Measurements from ENCODE around the gene TM2D3. TPM values are rescaled to one million over a fixed set of nuclear protein-coding genes. Genes with fewer than 3 reads are reported as not detected.
"Not testable (repeated sequence)": the region's sequence is repeated elsewhere in the genome, so short reads cannot be mapped to it uniquely, and the experiment has no call there.

Gene TM2D3
- total RNA-seq, 2 experiments from 2014 or later, result 43.2 to 51.6 TPM

- peaks cover 22% of the 10 kb centered on the region for H3K36me3 Mint-ChIP-seq
- CTCF ChIA-PET, result interaction anchor here (1.0 to 1.5 kb wide), 2 partner anchors 10 to 386 kb away, joined by 3 read pairs; no protein-coding TSS in a partner anchor
- H3K4me1 Mint-ChIP-seq, result peaks cover 20% of the 10 kb centered on the region
- H3K4me3 Mint-ChIP-seq, result no peak overlapping the region
- no peaks in the 10 kb centered on the region for H3K9me3 Mint-ChIP-seq (ENCODE audit: low read depth)
- DNase-seq (no peak), ATAC-seq (peak; percentile 47)
- no peaks in the 10 kb centered on the region for H3K27me3 Mint-ChIP-seq
- H3K27ac Mint-ChIP-seq, result no peak overlapping the region
These were observed 22.8 kb upstream of the TM2D3 start for GRCh38 chr15:101675015-101675414.

DNA sequence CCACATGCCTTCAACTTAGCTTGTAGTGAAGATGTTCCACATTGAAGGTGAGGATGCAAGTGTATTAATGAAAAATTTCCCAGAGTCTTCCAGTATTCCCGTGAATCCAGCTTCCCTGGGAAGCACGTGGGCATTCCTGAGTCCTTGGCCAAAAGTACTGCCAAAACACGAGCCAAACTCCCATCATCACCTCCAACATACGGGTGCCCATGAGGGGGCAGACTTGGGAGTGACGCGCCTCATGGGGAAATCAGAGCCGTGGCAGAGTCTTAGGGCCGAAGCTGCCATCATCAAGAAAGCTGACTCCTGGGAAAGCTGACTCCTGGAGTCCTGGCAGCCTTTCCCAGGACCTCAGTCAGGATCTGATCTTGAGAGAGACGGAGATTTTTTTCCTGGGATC lies 20.1 kb upstream of the TM2D3 start:
- ATAC-seq (no peak), DNase-seq (no peak)
- peaks cover 20% of the 10 kb centered on the region for H3K4me1 Mint-ChIP-seq
- H3K36me3 Mint-ChIP-seq, result peaks cover 23% of the 10 kb centered on the region
- CTCF ChIA-PET, result no interaction called here
- H3K4me3 Mint-ChIP-seq, result no peak overlapping the region
- no peaks in the 10 kb centered on the region for H3K9me3 Mint-ChIP-seq (ENCODE audit: low read depth)
- H3K27me3 Mint-ChIP-seq, result no peaks in the 10 kb centered on the region
- no peak overlapping the region for H3K27ac Mint-ChIP-seq

- DNase-seq (no peak), ATAC-seq (no peak)
- peaks cover 24% of the 10 kb centered on the region for H3K36me3 Mint-ChIP-seq
- no peaks in the 10 kb centered on the region for H3K27me3 Mint-ChIP-seq
- H3K27ac Mint-ChIP-seq, result no peak overlapping the region
- peaks cover 6% of the 10 kb centered on the region for H3K4me1 Mint-ChIP-seq
- no peak overlapping the region for H3K4me3 Mint-ChIP-seq
- H3K9me3 Mint-ChIP-seq (ENCODE audit: low read depth), result peaks cover 3% of the 10 kb centered on the region
- CTCF ChIA-PET, result no interaction called here
These were observed 17.6 kb upstream of the TM2D3 start for GRCh38 chr15:101669744-101670143.

DNA sequence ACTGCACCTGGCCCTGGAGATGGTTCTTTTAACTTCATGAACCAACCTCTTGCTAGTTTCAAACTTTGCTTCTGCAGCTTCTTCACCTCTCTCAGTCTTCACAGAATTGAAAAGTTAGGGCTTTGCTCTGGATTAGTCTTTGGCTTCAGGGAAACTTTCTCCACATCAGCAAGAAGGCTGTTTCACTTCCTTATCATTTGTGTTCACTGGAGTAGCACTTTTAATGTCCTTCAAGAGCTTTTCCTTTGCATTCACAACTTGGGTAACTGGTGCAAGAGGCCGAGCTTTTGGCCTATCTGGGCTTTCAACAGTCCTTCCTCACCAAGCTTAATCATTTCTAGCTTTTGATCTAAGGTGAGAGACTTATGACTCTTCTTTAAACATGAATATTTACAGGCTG lies 15.7 kb upstream of the TM2D3 start:
- Mint-ChIP-seq H3K4me1 (no peaks in the 10 kb centered on the region), H3K4me3 (no peak overlapping the region), H3K9me3 (ENCODE audit: low read depth) (peaks cover 3% of the 10 kb centered on the region), H3K27me3 (no peaks in the 10 kb centered on the region), H3K27ac (no peak overlapping the region), H3K36me3 (peaks cover 16% of the 10 kb centered on the region)
- CTCF ChIA-PET, result interaction anchor here (1.3 kb wide), 1 partner anchor 11 kb away, joined by 3 read pairs; no protein-coding TSS in a partner anchor
- ATAC-seq (no peak), DNase-seq (no peak)

- Mint-ChIP-seq H3K4me3 (no peak overlapping the region), H3K27ac (no peak overlapping the region), H3K36me3 (peaks cover 11% of the 10 kb centered on the region), H3K9me3 (ENCODE audit: low read depth) (peaks cover 3% of the 10 kb centered on the region), H3K4me1 (no peaks in the 10 kb centered on the region), H3K27me3 (no peaks in the 10 kb centered on the region)
- no peak for DNase-seq
- CTCF ChIA-PET, result interaction anchor here (1.7 kb wide), 1 partner anchor 388 kb away, joined by 3 read pairs; no protein-coding TSS in a partner anchor
- no peak for ATAC-seq
These were observed 12.2 kb upstream of the TM2D3 start for GRCh38 chr15:101664303-101664913.

DNA sequence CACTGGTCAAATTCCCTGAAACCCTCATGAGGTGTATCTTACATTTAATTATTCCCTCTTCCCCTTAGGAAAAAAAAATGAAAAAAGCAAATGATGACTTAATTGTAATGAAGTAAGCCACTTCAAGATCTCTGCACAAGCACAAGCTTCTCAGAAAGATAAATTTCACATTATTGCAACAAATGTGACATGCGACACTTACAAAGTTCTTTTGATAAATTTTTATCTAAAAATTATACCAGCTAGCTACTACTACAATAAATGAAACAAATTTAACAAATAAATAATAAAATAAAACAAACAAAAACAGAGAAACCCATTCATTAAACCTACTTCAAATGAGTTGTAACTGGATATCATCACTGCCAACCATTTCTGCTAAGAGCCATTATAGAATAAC lies 10.0 kb upstream of the TM2D3 start:
- Mint-ChIP-seq H3K4me1 (no peaks in the 10 kb centered on the region), H3K9me3 (ENCODE audit: low read depth) (peaks cover 3% of the 10 kb centered on the region), H3K4me3 (no peak overlapping the region), H3K27ac (no peak overlapping the region), H3K36me3 (peaks cover 3% of the 10 kb centered on the region), H3K27me3 (no peaks in the 10 kb centered on the region)
- no peak for ATAC-seq
- DNase-seq, result no peak
- CTCF ChIA-PET, result no interaction called here

DNA sequence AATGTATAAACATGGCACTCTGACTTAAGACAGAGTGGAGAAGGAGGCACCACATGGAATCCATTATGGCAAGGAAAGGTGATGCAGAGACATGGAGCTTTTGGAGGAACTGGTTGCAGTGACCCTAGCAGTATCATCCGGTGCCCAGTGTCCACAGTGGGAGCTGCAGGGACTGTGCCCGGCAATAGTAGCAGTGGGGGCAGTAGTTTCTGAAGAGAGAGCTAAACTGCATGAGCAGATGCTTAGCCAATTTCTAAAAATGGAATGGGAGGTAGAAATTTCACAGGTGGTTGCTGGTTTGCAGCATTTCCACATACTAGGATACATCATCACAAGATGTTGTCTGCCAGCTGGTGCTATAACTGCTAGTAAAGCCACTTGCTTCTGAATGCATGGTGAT lies 7.8 kb upstream of the TM2D3 start:
- no peak overlapping the region for H3K4me3 Mint-ChIP-seq
- ATAC-seq, result no peak
- no peaks in the 10 kb centered on the region for H3K27me3 Mint-ChIP-seq
- H3K9me3 Mint-ChIP-seq (ENCODE audit: low read depth), result no peaks in the 10 kb centered on the region
- H3K4me1 Mint-ChIP-seq, result no peaks in the 10 kb centered on the region
- CTCF ChIA-PET, result interaction anchor here (1.0 to 1.1 kb wide), 2 partner anchors 358 to 360 kb away, joined by 3 read pairs; no protein-coding TSS in a partner anchor
- no peak for DNase-seq
- H3K27ac Mint-ChIP-seq, result no peak overlapping the region
- no peaks in the 10 kb centered on the region for H3K36me3 Mint-ChIP-seq

DNA sequence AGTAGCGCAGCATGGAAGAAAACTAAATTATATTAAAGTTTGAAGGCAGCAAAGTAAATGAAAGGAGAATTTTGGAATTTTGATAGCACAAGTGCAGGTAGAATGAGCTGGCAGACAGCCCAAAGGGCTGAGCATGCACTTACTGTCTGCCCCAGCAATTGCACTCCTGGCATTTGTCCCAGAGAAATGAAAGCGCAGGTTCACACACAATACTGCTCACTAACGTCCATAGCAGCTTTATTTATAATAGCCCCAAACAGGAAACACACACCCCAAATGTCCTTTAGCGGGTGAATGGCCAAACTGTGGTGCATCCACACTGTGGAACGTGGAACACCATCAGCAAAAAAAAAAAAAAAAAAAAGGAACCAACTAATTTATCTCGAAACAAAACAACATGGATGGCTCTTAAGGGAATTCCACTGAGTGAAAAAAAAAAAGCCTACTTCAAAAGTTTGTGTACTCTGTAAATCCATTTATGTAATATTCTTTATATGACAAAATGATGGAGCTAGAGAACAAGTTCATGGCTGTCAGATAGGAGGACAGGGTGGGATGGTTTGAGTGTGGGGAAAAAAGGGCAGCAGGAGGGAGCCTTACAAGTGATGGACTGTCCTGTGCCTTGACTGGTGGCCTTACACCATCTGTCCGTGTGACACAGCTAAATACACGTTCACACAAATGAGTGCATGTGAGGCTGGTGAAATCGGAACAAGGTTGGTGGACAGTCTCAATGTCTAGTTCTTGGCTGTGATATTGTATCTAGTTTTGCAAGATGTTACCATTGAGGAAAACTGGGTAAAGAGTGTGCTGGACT lies 6.0 kb upstream of the TM2D3 start:
- Mint-ChIP-seq H3K27ac (no peak overlapping the region), H3K36me3 (no peaks in the 10 kb centered on the region), H3K4me3 (no peak overlapping the region), H3K27me3 (no peaks in the 10 kb centered on the region), H3K9me3 (ENCODE audit: low read depth) (no peaks in the 10 kb centered on the region), H3K4me1 (peaks cover 11% of the 10 kb centered on the region)
- CTCF ChIA-PET, result interaction anchor here (0.6 to 6.5 kb wide), 7 partner anchors 9 to 369 kb away, joined by 3 to 37 read pairs (median 5); no protein-coding TSS in a partner anchor
- ATAC-seq (no peak), DNase-seq (no peak)

- Mint-ChIP-seq H3K36me3 (no peaks in the 10 kb centered on the region), H3K4me1 (peaks cover 17% of the 10 kb centered on the region), H3K4me3 (no peak overlapping the region), H3K27me3 (no peaks in the 10 kb centered on the region), H3K9me3 (ENCODE audit: low read depth) (no peaks in the 10 kb centered on the region), H3K27ac (no peak overlapping the region)
- CTCF ChIA-PET, result interaction anchor here (0.5 to 6.5 kb wide), 5 partner anchors 10 to 368 kb away, joined by 3 to 37 read pairs (median 4); no protein-coding TSS in a partner anchor
- ATAC-seq, result no peak
- DNase-seq, result no peak
These were observed 5.0 kb upstream of the TM2D3 start for GRCh38 chr15:101657171-101657570.

- ATAC-seq; DNase-seq; H3K36me3 Mint-ChIP-seq; H3K27me3 Mint-ChIP-seq; H3K9me3 Mint-ChIP-seq (ENCODE audit: low read depth); H3K4me3 Mint-ChIP-seq: not testable (repeated sequence)
- CTCF ChIA-PET, result interaction anchor here (1.2 to 6.5 kb wide), 4 partner anchors 13 to 359 kb away, joined by 3 to 37 read pairs (median 8); partner anchors contain the start of genes SNRPA1 and TARS3
- peaks cover 31% of the 10 kb centered on the region for H3K4me1 Mint-ChIP-seq
- H3K27ac Mint-ChIP-seq, result peak overlapping the region; percentile 65
These were observed 2.6 kb upstream of the TM2D3 start for GRCh38 chr15:101654624-101655337.

DNA sequence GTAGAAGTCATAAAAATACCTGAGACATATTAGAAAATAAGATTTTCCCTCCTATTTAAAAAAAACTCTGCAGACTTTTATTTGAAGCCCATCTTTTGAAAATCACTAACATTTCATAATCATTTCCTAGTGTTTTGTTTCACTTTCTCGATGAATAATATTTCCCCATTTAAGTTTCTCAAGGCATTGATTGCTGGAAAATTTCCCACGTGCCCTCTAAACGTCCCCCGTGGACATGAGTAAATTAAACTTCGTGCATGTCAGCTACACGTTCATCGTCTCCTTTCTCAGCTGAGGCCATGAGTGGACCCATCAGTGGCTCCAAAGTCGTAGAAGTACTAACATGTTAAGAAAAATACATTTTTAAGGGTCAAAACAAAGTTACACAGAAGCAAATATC lies 2.0 kb upstream of the TM2D3 start:
- peaks cover 36% of the 10 kb centered on the region for H3K4me1 Mint-ChIP-seq
- CTCF ChIA-PET, result interaction anchor here (1.2 to 6.5 kb wide), 6 partner anchors 13 to 359 kb away, joined by 3 to 37 read pairs (median 5); partner anchors contain the start of genes SNRPA1 and TARS3
- no peak for ATAC-seq
- no peak overlapping the region for H3K4me3 Mint-ChIP-seq
- peak overlapping the region; percentile 65 for H3K27ac Mint-ChIP-seq
- H3K27me3 Mint-ChIP-seq, result no peaks in the 10 kb centered on the region
- no peaks in the 10 kb centered on the region for H3K9me3 Mint-ChIP-seq (ENCODE audit: low read depth)
- H3K36me3 Mint-ChIP-seq, result peaks cover 4% of the 10 kb centered on the region
- DNase-seq, result no peak

- no peaks in the 10 kb centered on the region for H3K27me3 Mint-ChIP-seq
- H3K9me3 Mint-ChIP-seq (ENCODE audit: low read depth), result no peaks in the 10 kb centered on the region
- peaks cover 12% of the 10 kb centered on the region for H3K36me3 Mint-ChIP-seq
- ATAC-seq, result no peak
- peak overlapping the region; percentile 93 for H3K4me3 Mint-ChIP-seq
- CTCF ChIA-PET, result interaction anchor here (1.4 to 6.5 kb wide), 4 partner anchors 11 to 355 kb away, joined by 3 to 37 read pairs (median 8); partner anchors contain the start of gene TARS3
- DNase-seq, result no peak
- peaks cover 46% of the 10 kb centered on the region for H3K4me1 Mint-ChIP-seq
- peak overlapping the region; percentile 96 for H3K27ac Mint-ChIP-seq
These were observed 727 bp upstream of the TM2D3 start for GRCh38 chr15:101652786-101653430.
